Esophagus muscularis mucosa (tissue), 4 donors: ENCODE results near the gene IPO13. TPM values are rescaled to one million over a fixed set of nuclear protein-coding genes. Genes with fewer than 3 reads are reported as not detected.

Experiments used
- DNase-seq: peaks from one replicate; pipeline ENCODE4 v3.0.0-alpha.2; 2017; ENCODE audit errors: extremely low spot score
- H3K27ac ChIP-seq, 4 donors: fragments of 200-600 bp; sonication (generic); replicated peaks in 1 of 4; 1 replicate in 3 of 4; 2 replicates in 1 of 4; pipeline ENCODE4 v1.5.1; 2016 to 2019; ENCODE audit warnings: mild to moderate bottlenecking in 1 of 4
- H3K27me3 ChIP-seq, 4 donors: fragments of 200-600 bp; sonication (generic); one replicate each; pipeline versions ENCODE4 v1.5.1 to v1.6.0; 2016 to 2019
- H3K36me3 ChIP-seq, 4 donors: fragments of 200-600 bp; sonication (generic); one replicate each; pipeline ENCODE4 v1.5.1; 2016 to 2019
- H3K4me1 ChIP-seq, 4 donors: fragments of 200-600 bp; sonication (generic); one replicate each; pipeline ENCODE4 v1.5.1; 2016 to 2019
- H3K4me3 ChIP-seq, 4 donors: fragments of 200-600 bp; sonication (generic); 1 replicate in 2 of 4; 2 replicates in 2 of 4; pipeline ENCODE4 v1.5.1; 2016 to 2019; ENCODE audit warnings: mild to moderate bottlenecking in 4 of 4, moderate library complexity in 1 of 4
- H3K9me3 ChIP-seq, 4 donors: fragments of 200-600 bp; sonication (generic); 1 replicate in 3 of 4; 2 replicates in 1 of 4; pipeline ENCODE4 v1.5.1; 2016 to 2019
- EP300 ChIP-seq: sonication (generic); formaldehyde crosslinking; IDR thresholded peaks from one replicate; pipeline ENCODE4 v1.6.1; 2017; ENCODE audit warnings: antibody characterized with exemption
- POLR2A ChIP-seq: fragments of 450-650 bp; IDR thresholded peaks from one replicate; pipeline ENCODE4 v1.6.1; 2017; ENCODE audit warnings: antibody characterized with exemption, moderate library complexity, mild to moderate bottlenecking, low read depth
- POLR2AphosphoS5 ChIP-seq, 2 donors: sonication (generic); formaldehyde crosslinking; IDR thresholded peaks; one replicate each; pipeline ENCODE4 v1.6.1; 2017; ENCODE audit warnings: antibody characterized with exemption in 2 of 2
- WGBS: methylation state at CpG from one replicate; pipeline ENCODE4 v1.1.5; 2018; 5-methylcytosine and 5-hydroxymethylcytosine counted together
- intact Hi-C: fragments of 100-400 bp; cut with DNase I; formaldehyde crosslinking; loops from one replicate; pipeline ENCODE4 v1.15.1; 2023
- total RNA-seq, 4 donors: library from RNA; depleted of rRNA; stranded (reverse); fragments of >200 nt; gene quantifications; one replicate each; pipeline versions ENCODE4 v1.1.0 to v1.2.1, GENCODE V29; 2016
- TF ChIP-seq, protein P1 (sequence below), 3 experiments: fragments of 200-600 bp in 2 of 3; fragments of 450-650 bp in 1 of 3; sonication (generic) in 2 of 3; IDR thresholded peaks; one replicate each; pipeline ENCODE4 v1.5.1; 2017 to 2019; ENCODE audit warnings: antibody characterized with exemption in 3 of 3, mild to moderate bottlenecking in 2 of 3, moderate library complexity in 1 of 3

The IPO13 gene
- total RNA-seq, 4 donors from 2014 or later = 24.5 to 39.9 (median 29.1) TPM

GRCh38 chr1:43991200-43991475 is 44.4 kb downstream of the IPO13 start:
- intact Hi-C loops = loop anchor here (5.0 kb wide), 1 partner anchor 41 kb away; the partner anchor contains the start of gene SLC6A9
- H3K4me3 ChIP-seq = peak overlapping the region; percentile 57 to 90 (median 64)
- peaks cover 16 to 22% (median 20%) of the 10 kb centered on the region in 4 donors for H3K4me1 ChIP-seq
- H3K36me3 ChIP-seq = peaks cover 0 to 6% (median 2%) of the 10 kb centered on the region in 4 donors
- WGBS = 0% methylated on average over 4 of the region's 10 CpGs
- no peak for DNase-seq
- no peak for TF ChIP-seq POLR2AphosphoS5 (IDR thresholded peaks at IDR 0.05)
- no peak for TF ChIP-seq EP300
- TF ChIP-seq, protein P1, sequence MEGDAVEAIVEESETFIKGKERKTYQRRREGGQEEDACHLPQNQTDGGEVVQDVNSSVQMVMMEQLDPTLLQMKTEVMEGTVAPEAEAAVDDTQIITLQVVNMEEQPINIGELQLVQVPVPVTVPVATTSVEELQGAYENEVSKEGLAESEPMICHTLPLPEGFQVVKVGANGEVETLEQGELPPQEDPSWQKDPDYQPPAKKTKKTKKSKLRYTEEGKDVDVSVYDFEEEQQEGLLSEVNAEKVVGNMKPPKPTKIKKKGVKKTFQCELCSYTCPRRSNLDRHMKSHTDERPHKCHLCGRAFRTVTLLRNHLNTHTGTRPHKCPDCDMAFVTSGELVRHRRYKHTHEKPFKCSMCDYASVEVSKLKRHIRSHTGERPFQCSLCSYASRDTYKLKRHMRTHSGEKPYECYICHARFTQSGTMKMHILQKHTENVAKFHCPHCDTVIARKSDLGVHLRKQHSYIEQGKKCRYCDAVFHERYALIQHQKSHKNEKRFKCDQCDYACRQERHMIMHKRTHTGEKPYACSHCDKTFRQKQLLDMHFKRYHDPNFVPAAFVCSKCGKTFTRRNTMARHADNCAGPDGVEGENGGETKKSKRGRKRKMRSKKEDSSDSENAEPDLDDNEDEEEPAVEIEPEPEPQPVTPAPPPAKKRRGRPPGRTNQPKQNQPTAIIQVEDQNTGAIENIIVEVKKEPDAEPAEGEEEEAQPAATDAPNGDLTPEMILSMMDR (IDR thresholded peaks at IDR 0.05) = no peak
- TF ChIP-seq POLR2A = no peak
- peak overlapping the region; percentile 75 to 84 (median 80) for H3K27ac ChIP-seq
- H3K9me3 ChIP-seq = no peaks in the 10 kb centered on the region
- no peaks in the 10 kb centered on the region for H3K27me3 ChIP-seq

GRCh38 chr1:43991476-43992231 is 44.9 kb downstream of the IPO13 start, which contains the start of gene CCDC24:
Gene CCDC24, plus strand, starts transcription at chr1:43991599. Its CDS starts 280 bp downstream, at chr1:43991879.
- H3K27me3 ChIP-seq = no peaks in the 10 kb centered on the region
- TF ChIP-seq EP300 = no peak
- TF ChIP-seq POLR2A = no peak
- peak; percentile 58 to 72 for TF ChIP-seq POLR2AphosphoS5 (IDR thresholded peaks at IDR 0.05)
- TF ChIP-seq, protein P1 (IDR thresholded peaks at IDR 0.05) = no peak
- H3K27ac ChIP-seq = peak within 1 kb of the TSS; percentile 75 to 84 (median 80)
- H3K4me1 ChIP-seq = peaks cover 16 to 25% (median 24%) of the 10 kb centered on the region in 4 donors
- peak; percentile 97 for DNase-seq
- intact Hi-C loops = loop anchor here (5.0 kb wide), 1 partner anchor 41 kb away; the partner anchor contains the start of gene SLC6A9
- under 1% methylated on average over 11 of the region's 66 CpGs for WGBS
- H3K9me3 ChIP-seq = no peaks in the 10 kb centered on the region
- peak within 1 kb of the TSS; percentile 57 to 90 (median 64) for H3K4me3 ChIP-seq
- H3K36me3 ChIP-seq = peaks cover 0 to 2% (median 0%) of the 10 kb centered on the region in 4 donors

- H3K9me3 ChIP-seq = no peaks in the 10 kb centered on the region
- DNase-seq = no peak
- intact Hi-C loops = loop anchor here (5.0 kb wide), 1 partner anchor 40 kb away; the partner anchor contains the start of gene SLC6A9
- H3K36me3 ChIP-seq = peaks cover 0 to 3% (median 0%) of the 10 kb centered on the region in 4 donors
- TF ChIP-seq POLR2AphosphoS5 (IDR thresholded peaks at IDR 0.05) (no peak), EP300 (no peak), POLR2A (no peak)
- TF ChIP-seq, protein P1 (IDR thresholded peaks at IDR 0.05) = no peak
- no peaks in the 10 kb centered on the region for H3K27me3 ChIP-seq
- 54% methylated on average over 11 of the region's 11 CpGs for WGBS
- peak overlapping the region; percentile 57 to 90 (median 64) for H3K4me3 ChIP-seq
- H3K4me1 ChIP-seq = peaks cover 16 to 33% (median 27%) of the 10 kb centered on the region in 4 donors
- H3K27ac ChIP-seq = peak overlapping the region; percentile 75 to 84 (median 80)
These were observed 45.7 kb downstream of the IPO13 start for GRCh38 chr1:43992232-43992995.

- intact Hi-C loops = loop anchor here (5.0 kb wide), 1 partner anchor 39 kb away; the partner anchor contains the start of gene SLC6A9
- WGBS = 95% methylated on average over 9 of the region's 9 CpGs
- TF ChIP-seq POLR2A = no peak
- no peak for TF ChIP-seq EP300
- TF ChIP-seq, protein P1 (IDR thresholded peaks at IDR 0.05) = no peak
- no peak for TF ChIP-seq POLR2AphosphoS5 (IDR thresholded peaks at IDR 0.05)
These were observed 46.6 kb downstream of the IPO13 start for GRCh38 chr1:43993206-43993914.

More at GRCh38 chr1:43993206-43993914, 46.6 kb downstream of the IPO13 start:
- Histone ChIP-seq H3K9me3 (no peaks in the 10 kb centered on the region), H3K27me3 (no peaks in the 10 kb centered on the region), H3K36me3 (peaks cover 0 to 11% (median 0%) of the 10 kb centered on the region in 4 donors), H3K4me1 (peaks cover 16 to 33% (median 27%) of the 10 kb centered on the region in 4 donors), H3K27ac (no peak overlapping the region), H3K4me3 (no peak overlapping the region)
- no peak for DNase-seq
